Measurements from ENCODE around the gene RNF220. TPM values are rescaled to one million over a fixed set of nuclear protein-coding genes. Genes with fewer than 3 reads are reported as not detected.
A peak's percentile ranks its signal among the peaks of the same experiment; 100 is the strongest.

RNF220 gene
- total and polyA plus RNA-seq, 2 donors (not counting 3 experiments of a cell fraction or from before 2014, with no cell fraction given), result 62.7 to 66.6 TPM

GRCh38 chr1:44523593-44524591, 118.8 kb downstream of the RNF220 start:
- FAIRE-seq, result no peak
- dilution Hi-C loops (cut with MboI; ENCODE audit: extremely low pct_ligation_motif_present, low sequenced_read_pairs), result no loop called here
- BruUV-seq (replicated peaks), result no TSS peak

GRCh38 chr1:44524655-44525500, 119.8 kb downstream of the RNF220 start:
- H3K27ac ChIP-seq (ENCODE audit: insufficient read depth, low read depth, low read length), result no peak overlapping the region
- no TSS peak for BruUV-seq (replicated peaks)
- TF ChIP-seq EZH2 (IDR thresholded peaks at IDR 0.05; ENCODE audit: borderline replicate concordance, low read depth, low read length, severe bottlenecking) (peak; percentile 48), GATA2 (IDR thresholded peaks at IDR 0.05; ENCODE audit: insufficient read depth, insufficient read length, low read depth, low read length) (no peak)
- H3K36me3 ChIP-seq (ENCODE audit: control insufficient read depth in 2 of 2, extremely low read depth in 1 of 2, insufficient read depth in 2 of 2, low read length in 2 of 2), result no peaks in the 10 kb centered on the region
- FAIRE-seq, result no peak
- H3K9me3 ChIP-seq (replicated peaks; ENCODE audit: control insufficient read depth, insufficient read depth, low read length), result no peaks in the 10 kb centered on the region
- no peak overlapping the region for H3K9ac ChIP-seq (replicated peaks; ENCODE audit: extremely low read depth, insufficient read depth, low read length)
- H3K27me3 ChIP-seq (ENCODE audit: control insufficient read depth in 2 of 2, insufficient read depth in 2 of 2, low read length in 2 of 2), result peaks cover 5 to 22% of the 10 kb centered on the region in 2 experiments
- no peaks in the 10 kb centered on the region for H3K9me1 ChIP-seq (replicated peaks; ENCODE audit: control insufficient read depth, extremely low read depth, insufficient read depth, low read length)
- POLR2A ChIA-PET, result no interaction called here
- no peaks in the 10 kb centered on the region for H3K4me1 ChIP-seq (ENCODE audit: control insufficient read depth, extremely low read depth, insufficient read depth, low read length)
- intact Hi-C loops (cut with micrococcal nuclease) (no loop called here), dilution Hi-C loops (cut with MboI; ENCODE audit: extremely low pct_ligation_motif_present, low sequenced_read_pairs) (no loop called here)
- no peak overlapping the region for H3K4me2 ChIP-seq (ENCODE audit: insufficient read depth, low read length)
- H4K20me1 ChIP-seq (replicated peaks; ENCODE audit: control insufficient read depth, extremely low read depth, insufficient read depth, low read length), result no peaks in the 10 kb centered on the region
- no peak overlapping the region for H3K4me3 ChIP-seq (replicated peaks in 1 of 3; ENCODE audit: insufficient read depth in 1 of 3, low read depth in 1 of 3, low read length in 3 of 3)
- H2AFZ ChIP-seq (ENCODE audit: low read depth, low read length), result no peak overlapping the region
- H3K79me2 ChIP-seq (ENCODE audit: control insufficient read depth, insufficient read depth, low read length), result no peaks in the 10 kb centered on the region
- DNase-seq (ENCODE audit: low read depth, low spot score), result no peak
- CTCF ChIA-PET, result interaction anchor here (0.6 to 1.1 kb wide), 3 partner anchors 10 to 139 kb away, joined by 3 read pairs; no protein-coding TSS in a partner anchor

More at GRCh38 chr1:44523593-44524591, 118.8 kb downstream of the RNF220 start:
- no peaks in the 10 kb centered on the region for H3K4me1 ChIP-seq (ENCODE audit: control insufficient read depth, extremely low read depth, insufficient read depth, low read length)
- no peaks in the 10 kb centered on the region for H3K36me3 ChIP-seq (ENCODE audit: control insufficient read depth in 2 of 2, extremely low read depth in 1 of 2, insufficient read depth in 2 of 2, low read length in 2 of 2)
- H4K20me1 ChIP-seq (replicated peaks; ENCODE audit: control insufficient read depth, extremely low read depth, insufficient read depth, low read length), result no peaks in the 10 kb centered on the region
- CTCF ChIA-PET, result interaction anchor here (0.5 to 1.3 kb wide), 3 partner anchors 11 to 142 kb away, joined by 3 read pairs; no protein-coding TSS in a partner anchor
- H3K27me3 ChIP-seq (ENCODE audit: control insufficient read depth in 2 of 2, insufficient read depth in 2 of 2, low read length in 2 of 2), result peaks cover 5 to 22% of the 10 kb centered on the region in 2 experiments
- H3K79me2 ChIP-seq (ENCODE audit: control insufficient read depth, insufficient read depth, low read length), result no peaks in the 10 kb centered on the region
- H3K4me3 ChIP-seq (replicated peaks in 1 of 3; ENCODE audit: insufficient read depth in 1 of 3, low read depth in 1 of 3, low read length in 3 of 3), result no peak overlapping the region
- H3K9ac ChIP-seq (replicated peaks; ENCODE audit: extremely low read depth, insufficient read depth, low read length), result no peak overlapping the region
- H2AFZ ChIP-seq (ENCODE audit: low read depth, low read length), result no peak overlapping the region
- POLR2A ChIA-PET, result interaction anchor here (0.6 kb wide), 1 partner anchor 22 kb away, joined by 3 read pairs; no protein-coding TSS in a partner anchor
- no peak overlapping the region for H3K27ac ChIP-seq (ENCODE audit: insufficient read depth, low read depth, low read length)
- intact Hi-C loops (cut with micrococcal nuclease), result no loop called here
- TF ChIP-seq EZH2 (IDR thresholded peaks at IDR 0.05; ENCODE audit: borderline replicate concordance, low read depth, low read length, severe bottlenecking), result no peak
- no peaks in the 10 kb centered on the region for H3K9me3 ChIP-seq (replicated peaks; ENCODE audit: control insufficient read depth, insufficient read depth, low read length)
- H3K9me1 ChIP-seq (replicated peaks; ENCODE audit: control insufficient read depth, extremely low read depth, insufficient read depth, low read length), result no peaks in the 10 kb centered on the region
- no peak for DNase-seq (ENCODE audit: low read depth, low spot score)
- no peak overlapping the region for H3K4me2 ChIP-seq (ENCODE audit: insufficient read depth, low read length)
